GM04503 (cell line): ENCODE data around the gene NUDT5.

Experiments
- DNase-seq: peaks from one replicate; pipeline ENCODE4 v3.0.0-alpha.2; 2012; ENCODE audit warnings: low read depth

NUDT5 gene

GRCh38 chr10:12164085-12164484 is 31.6 kb downstream of the NUDT5 start:
- no peak for DNase-seq

- no peak for DNase-seq
Measured at GRCh38 chr10:12162927-12163326, 32.8 kb downstream of the NUDT5 start.

- DNase-seq: no peak
Measured at GRCh38 chr10:12160664-12161063, 35.0 kb downstream of the NUDT5 start.

- no peak for DNase-seq
Measured at GRCh38 chr10:12158111-12158510, 37.6 kb downstream of the NUDT5 start.

GRCh38 chr10:12156367-12157123 is 39.1 kb downstream of the NUDT5 start:
- no peak for DNase-seq

- no peak for DNase-seq
Measured at GRCh38 chr10:12154516-12154915, 41.2 kb downstream of the NUDT5 start.

GRCh38 chr10:12150163-12150562 is 45.5 kb downstream of the NUDT5 start:
- DNase-seq: no peak

GRCh38 chr10:12144538-12144937 is 51.2 kb downstream of the NUDT5 start:
- no peak for DNase-seq

- DNase-seq: no peak
Measured at GRCh38 chr10:12140038-12140437, 55.7 kb downstream of the NUDT5 start.

- DNase-seq: no peak
Measured at GRCh38 chr10:12135631-12136030, 60.1 kb downstream of the NUDT5 start.

- DNase-seq: peak; percentile 32
Measured at GRCh38 chr10:12130237-12130872, 65.3 kb downstream of the NUDT5 start.

GRCh38 chr10:12129222-12130111 is 66.2 kb downstream of the NUDT5 start, which contains the start of gene SEC61A2:
TSS of gene SEC61A2 (plus strand) at chr10:12129677. CDS start at chr10:12129788, 111 bp downstream.
- peak; percentile 38 for DNase-seq

- DNase-seq: no peak
Measured at GRCh38 chr10:12121673-12122072, 74.0 kb downstream of the NUDT5 start.
